ENCODE data around the gene FBXL7. TPM values are rescaled to one million over a fixed set of nuclear protein-coding genes. Genes with fewer than 3 reads are reported as not detected.

Gene FBXL7
- total and polyA plus RNA-seq, 2 experiments from 2014 or later, result 4.5 to 15.2 TPM

DNA sequence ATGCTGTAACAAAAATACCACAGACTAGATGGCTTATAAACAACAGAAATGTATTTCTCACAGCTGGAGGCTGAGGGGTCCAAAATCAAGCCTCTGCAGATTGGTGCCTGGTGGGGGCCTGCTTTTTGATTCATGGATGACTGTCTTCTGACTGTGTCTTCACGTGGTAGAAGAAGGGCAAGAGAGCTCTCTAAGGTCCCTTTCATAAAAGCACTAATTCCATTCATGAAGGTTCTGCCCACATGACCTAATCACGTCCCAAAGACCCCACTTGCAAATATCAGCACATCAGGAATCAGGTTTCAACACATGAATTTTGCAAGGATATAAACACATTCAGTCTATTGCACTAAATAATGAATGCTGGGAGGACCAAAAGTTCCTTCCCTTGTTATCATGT lies 401.2 kb downstream of the FBXL7 start (continued):
- TF ChIP-seq, protein P1, sequence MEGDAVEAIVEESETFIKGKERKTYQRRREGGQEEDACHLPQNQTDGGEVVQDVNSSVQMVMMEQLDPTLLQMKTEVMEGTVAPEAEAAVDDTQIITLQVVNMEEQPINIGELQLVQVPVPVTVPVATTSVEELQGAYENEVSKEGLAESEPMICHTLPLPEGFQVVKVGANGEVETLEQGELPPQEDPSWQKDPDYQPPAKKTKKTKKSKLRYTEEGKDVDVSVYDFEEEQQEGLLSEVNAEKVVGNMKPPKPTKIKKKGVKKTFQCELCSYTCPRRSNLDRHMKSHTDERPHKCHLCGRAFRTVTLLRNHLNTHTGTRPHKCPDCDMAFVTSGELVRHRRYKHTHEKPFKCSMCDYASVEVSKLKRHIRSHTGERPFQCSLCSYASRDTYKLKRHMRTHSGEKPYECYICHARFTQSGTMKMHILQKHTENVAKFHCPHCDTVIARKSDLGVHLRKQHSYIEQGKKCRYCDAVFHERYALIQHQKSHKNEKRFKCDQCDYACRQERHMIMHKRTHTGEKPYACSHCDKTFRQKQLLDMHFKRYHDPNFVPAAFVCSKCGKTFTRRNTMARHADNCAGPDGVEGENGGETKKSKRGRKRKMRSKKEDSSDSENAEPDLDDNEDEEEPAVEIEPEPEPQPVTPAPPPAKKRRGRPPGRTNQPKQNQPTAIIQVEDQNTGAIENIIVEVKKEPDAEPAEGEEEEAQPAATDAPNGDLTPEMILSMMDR (conservative IDR thresholded peaks at IDR 0.05; ENCODE audit: low read depth in 2 of 2), result no peak
- TF ChIP-seq ZNF114 (CRISPR knock-in tag; IDR thresholded peaks at IDR 0.05), result no peak
- TF ChIP-seq POLR2AphosphoS5 (IDR thresholded peaks at IDR 0.05; ENCODE audit: low read depth), result no peak
- no peak for TF ChIP-seq ZNF331 (CRISPR knock-in tag; IDR thresholded peaks at IDR 0.05; ENCODE audit: low read depth)
- no peak for TF ChIP-seq STAT1 (IDR thresholded peaks at IDR 0.05; ENCODE audit: unreplicated experiment)
- no peak for TF ChIP-seq NANOG (IDR thresholded peaks at IDR 0.05; ENCODE audit: borderline replicate concordance)
- no peak for TF ChIP-seq EZH2phosphoT487 (IDR thresholded peaks at IDR 0.05; ENCODE audit: unreplicated experiment)

DNA sequence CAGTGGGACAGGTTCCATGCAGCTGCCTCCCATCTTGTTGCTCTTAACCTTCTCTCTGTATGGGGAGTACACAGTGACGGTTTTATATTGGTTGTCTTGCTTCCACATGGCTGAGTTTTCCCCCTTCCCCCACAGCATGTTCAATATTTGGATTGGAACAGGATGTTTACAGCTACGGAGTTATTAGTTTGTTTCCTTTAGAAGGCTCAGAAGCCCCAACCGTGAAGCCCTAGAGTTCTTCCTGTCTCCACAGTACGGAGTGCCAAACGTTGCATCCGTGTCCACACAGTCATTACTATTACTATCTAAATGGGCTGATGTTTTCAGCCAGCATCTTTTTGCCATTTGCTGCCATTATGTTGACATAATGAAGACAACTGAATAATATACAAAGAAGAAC lies 402.1 kb downstream of the FBXL7 start:
- Mint-ChIP-seq H3K4me1 (peaks cover 2% of the 10 kb centered on the region; the same call in 1 of the 3 replicates), H3K9me3 (no peaks in the 10 kb centered on the region), H3K27me3 (ENCODE audit: insufficient read depth, low read depth, poor library complexity) (no peaks in the 10 kb centered on the region), H3K4me3 (no peak overlapping the region), H3K36me3 (ENCODE audit: low read depth) (no peaks in the 10 kb centered on the region), H3K27ac (no peak overlapping the region)
- Histone ChIP-seq H2AFZ (no peak overlapping the region), H3K9me2 (ENCODE audit: insufficient read depth) (no peaks in the 10 kb centered on the region), H3F3A (replicated peaks; ENCODE audit: low read depth) (no peaks in the 10 kb centered on the region), H4K20me1 (replicated peaks; ENCODE audit: insufficient read depth) (no peaks in the 10 kb centered on the region), H3K4me2 (no peak overlapping the region), H3K36me3 (ENCODE audit: insufficient read depth) (no peaks in the 10 kb centered on the region), H3K27me3 (ENCODE audit: insufficient read depth) (no peaks in the 10 kb centered on the region), H3K27ac (ENCODE audit: low read depth) (no peak overlapping the region), H3K4me1 (ENCODE audit: insufficient read depth) (no peaks in the 10 kb centered on the region), H3K4me3 (no peak overlapping the region), H3K79me2 (replicated peaks; ENCODE audit: insufficient read depth) (no peaks in the 10 kb centered on the region)
- TF ChIP-seq, protein P2, sequence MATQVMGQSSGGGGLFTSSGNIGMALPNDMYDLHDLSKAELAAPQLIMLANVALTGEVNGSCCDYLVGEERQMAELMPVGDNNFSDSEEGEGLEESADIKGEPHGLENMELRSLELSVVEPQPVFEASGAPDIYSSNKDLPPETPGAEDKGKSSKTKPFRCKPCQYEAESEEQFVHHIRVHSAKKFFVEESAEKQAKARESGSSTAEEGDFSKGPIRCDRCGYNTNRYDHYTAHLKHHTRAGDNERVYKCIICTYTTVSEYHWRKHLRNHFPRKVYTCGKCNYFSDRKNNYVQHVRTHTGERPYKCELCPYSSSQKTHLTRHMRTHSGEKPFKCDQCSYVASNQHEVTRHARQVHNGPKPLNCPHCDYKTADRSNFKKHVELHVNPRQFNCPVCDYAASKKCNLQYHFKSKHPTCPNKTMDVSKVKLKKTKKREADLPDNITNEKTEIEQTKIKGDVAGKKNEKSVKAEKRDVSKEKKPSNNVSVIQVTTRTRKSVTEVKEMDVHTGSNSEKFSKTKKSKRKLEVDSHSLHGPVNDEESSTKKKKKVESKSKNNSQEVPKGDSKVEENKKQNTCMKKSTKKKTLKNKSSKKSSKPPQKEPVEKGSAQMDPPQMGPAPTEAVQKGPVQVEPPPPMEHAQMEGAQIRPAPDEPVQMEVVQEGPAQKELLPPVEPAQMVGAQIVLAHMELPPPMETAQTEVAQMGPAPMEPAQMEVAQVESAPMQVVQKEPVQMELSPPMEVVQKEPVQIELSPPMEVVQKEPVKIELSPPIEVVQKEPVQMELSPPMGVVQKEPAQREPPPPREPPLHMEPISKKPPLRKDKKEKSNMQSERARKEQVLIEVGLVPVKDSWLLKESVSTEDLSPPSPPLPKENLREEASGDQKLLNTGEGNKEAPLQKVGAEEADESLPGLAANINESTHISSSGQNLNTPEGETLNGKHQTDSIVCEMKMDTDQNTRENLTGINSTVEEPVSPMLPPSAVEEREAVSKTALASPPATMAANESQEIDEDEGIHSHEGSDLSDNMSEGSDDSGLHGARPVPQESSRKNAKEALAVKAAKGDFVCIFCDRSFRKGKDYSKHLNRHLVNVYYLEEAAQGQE (IDR thresholded peaks at IDR 0.05; ENCODE audit: unreplicated experiment), result no peak
- DNase-seq (ENCODE audit: low spot score) (no peak), ATAC-seq (no peak)
